H1 (cell line): ENCODE data around the gene LRRC74B. TPM values are rescaled to one million over a fixed set of nuclear protein-coding genes. Genes with fewer than 3 reads are reported as not detected.

ENCODE experiments used
- CTCF ChIA-PET: fragments of 300-600 bp; sonication (Branson Sonifier 250); formaldehyde crosslinking; loops from one replicate; lab custom pipeline; 2021; ENCODE audit not compliant: partially characterized antibody; lab: Charles Lee
- POLR2A ChIA-PET: fragments of 300-600 bp; sonication (Branson Sonifier 250); formaldehyde crosslinking; loops from one replicate; lab custom pipeline; 2021; ENCODE audit warnings: inconsistent platforms; ENCODE audit not compliant: partially characterized antibody; lab: Charles Lee
- DNase-seq, 2 experiments: peaks; one replicate each; pipeline versions ENCODE4 v3.0.0 to v3.0.0-alpha.2; 2010 to 2022; ENCODE audit warnings: low spot score in 2 of 2, low read depth in 1 of 2, mixed read lengths in 1 of 2
- FAIRE-seq: peaks from 2 replicates; lab custom pipeline; 2011; peaks lifted over from hg19 to GRCh38; lab: Jason Lieb, UNC
- H2AFZ ChIP-seq: 2 replicates; pipeline ENCODE4 v1.8.1; 2012; ENCODE audit warnings: low read length, inconsistent platforms
- H2AK5ac ChIP-seq: 2 replicates; pipeline ENCODE4 v1.6.1; 2013; ENCODE audit warnings: low read depth, low read length
- H2BK120ac ChIP-seq: replicated peaks from 2 replicates; pipeline ENCODE3; 2013; ENCODE audit warnings: low read depth, low read length, inconsistent platforms
- H2BK12ac ChIP-seq: 2 replicates; pipeline ENCODE4 v1.6.1; 2013; ENCODE audit warnings: low read depth, low read length
- H2BK15ac ChIP-seq: 2 replicates; pipeline ENCODE4 v1.6.1; 2013; ENCODE audit warnings: low read length
- H2BK20ac ChIP-seq: 2 replicates; pipeline ENCODE4 v1.6.1; 2013; ENCODE audit warnings: low read length
- H2BK5ac ChIP-seq: 2 replicates; pipeline ENCODE4 v1.6.1; 2013; ENCODE audit warnings: low read depth, low read length
- H3K14ac ChIP-seq: 2 replicates; pipeline ENCODE4 v1.6.1; 2013; ENCODE audit warnings: inconsistent platforms; ENCODE audit not compliant: insufficient read length
- H3K18ac ChIP-seq: 2 replicates; pipeline ENCODE4 v1.6.1; 2013; ENCODE audit warnings: low read length; ENCODE audit errors: extremely low read depth
- H3K23ac ChIP-seq: 2 replicates; pipeline ENCODE4 v1.6.1; 2013; ENCODE audit warnings: inconsistent platforms; ENCODE audit not compliant: insufficient read length
- H3K23me2 ChIP-seq: 2 replicates; pipeline ENCODE4 v1.6.1; 2013; ENCODE audit warnings: low read depth, low read length
- H3K27ac ChIP-seq: 2 replicates; pipeline ENCODE4 v1.6.1; 2011; ENCODE audit warnings: low read depth, low read length, inconsistent platforms
- H3K27me3 ChIP-seq, 4 experiments: replicated peaks in 1 of 4; 1 replicate in 1 of 4; 2 replicates in 3 of 4; pipeline versions ENCODE4 v1.6.1 to v1.8.1; 2011 to 2013; ENCODE audit warnings: low read length in 3 of 4, mild to moderate bottlenecking in 3 of 4, inconsistent platforms in 2 of 4, mixed read lengths in 2 of 4, moderate library complexity in 1 of 4; ENCODE audit not compliant: control insufficient read depth in 3 of 4, insufficient read depth in 3 of 4; ENCODE audit errors: extremely low read depth in 1 of 4
- H3K36me3 ChIP-seq, 4 experiments: 2 replicates each; pipeline versions ENCODE4 v1.6.1 to v1.8.1; 2011 to 2013; ENCODE audit warnings: mild to moderate bottlenecking in 4 of 4, low read length in 3 of 4, moderate library complexity in 2 of 4, control low read depth in 1 of 4, inconsistent platforms in 1 of 4; ENCODE audit not compliant: insufficient read depth in 4 of 4, control insufficient read depth in 2 of 4
- H3K4ac ChIP-seq: replicated peaks from 2 replicates; pipeline ENCODE3; 2013; ENCODE audit warnings: low read length, low read depth, mixed read lengths, inconsistent platforms; ENCODE audit not compliant: insufficient read length
- H3K4me1 ChIP-seq, 4 experiments: replicated peaks in 1 of 4; 1 replicate in 1 of 4; 2 replicates in 3 of 4; pipeline versions ENCODE4 v1.6.1 to v1.8.1; 2011 to 2013; ENCODE audit warnings: low read length in 3 of 4, inconsistent platforms in 2 of 4, mixed read lengths in 1 of 4; ENCODE audit not compliant: insufficient read depth in 4 of 4, control insufficient read depth in 3 of 4
- H3K4me2 ChIP-seq, 2 experiments: 2 replicates each; pipeline versions ENCODE4 v1.6.1 to v1.8.1; 2011 to 2013; ENCODE audit warnings: low read depth in 2 of 2, low read length in 2 of 2, control low read depth in 1 of 2, inconsistent platforms in 1 of 2, mild to moderate bottlenecking in 1 of 2; ENCODE audit not compliant: insufficient read depth in 1 of 2
- H3K4me3 ChIP-seq, 4 experiments: fragments of 200-600, 300-600 bp in 1 of 4; sonication (generic), shearing (Covaris generic), sonication (Bioruptor Twin) in 1 of 4; 2 replicates each; pipeline versions ENCODE4 v1.5.1 to v1.8.1; 2011 to 2016; ENCODE audit warnings: low read length in 4 of 4, low read depth in 3 of 4, control low read depth in 2 of 4, inconsistent platforms in 2 of 4, mild to moderate bottlenecking in 2 of 4, mixed read lengths in 1 of 4, moderate library complexity in 1 of 4; ENCODE audit not compliant: insufficient read depth in 2 of 4; ENCODE audit errors: extremely low read depth in 1 of 4
- H3K56ac ChIP-seq: replicated peaks from 2 replicates; pipeline ENCODE3; 2013; ENCODE audit warnings: low read depth, mild to moderate bottlenecking, mixed read lengths, low read length, inconsistent platforms; ENCODE audit not compliant: insufficient read length
- H3K79me1 ChIP-seq: 2 replicates; pipeline ENCODE4 v1.6.1; 2013; ENCODE audit warnings: low read depth, low read length, control low read depth
- H3K79me2 ChIP-seq, 2 experiments: 2 replicates each; pipeline versions ENCODE4 v1.6.1 to v1.8.1; 2012 to 2013; ENCODE audit warnings: low read length in 2 of 2, mild to moderate bottlenecking in 2 of 2, inconsistent platforms in 1 of 2; ENCODE audit not compliant: insufficient read depth in 2 of 2, control insufficient read depth in 1 of 2
- H3K9ac ChIP-seq, 4 experiments: replicated peaks in 1 of 4; 1 replicate in 1 of 4; 2 replicates in 3 of 4; pipeline versions ENCODE4 v1.6.1 to v1.8.1; 2011 to 2013; ENCODE audit warnings: low read depth in 3 of 4, low read length in 3 of 4, control low read depth in 2 of 4, mild to moderate bottlenecking in 2 of 4, moderate library complexity in 2 of 4, inconsistent platforms in 1 of 4; ENCODE audit errors: extremely low read depth in 1 of 4
- H3K9me3 ChIP-seq, 2 experiments: 2 replicates each; pipeline versions ENCODE4 v1.6.1 to v1.8.1; 2012 to 2013; ENCODE audit warnings: mild to moderate bottlenecking in 2 of 2, moderate library complexity in 2 of 2, control low read depth in 1 of 2, inconsistent platforms in 1 of 2, low read depth in 1 of 2, low read length in 1 of 2, mixed read lengths in 1 of 2; ENCODE audit not compliant: insufficient read depth in 2 of 2
- H4K20me1 ChIP-seq, 2 experiments: replicated peaks in 1 of 2; 2 replicates each; pipeline versions ENCODE3 to v1.8.1; 2011 to 2013; ENCODE audit warnings: inconsistent platforms in 2 of 2, low read length in 2 of 2, mild to moderate bottlenecking in 1 of 2; ENCODE audit not compliant: insufficient read depth in 2 of 2, control insufficient read depth in 1 of 2
- H4K5ac ChIP-seq: 2 replicates; pipeline ENCODE4 v1.6.1; 2013; ENCODE audit warnings: low read length, low read depth, mixed read lengths, inconsistent platforms; ENCODE audit not compliant: insufficient read length
- H4K8ac ChIP-seq: 2 replicates; pipeline ENCODE4 v1.8.0; 2013; ENCODE audit warnings: mild to moderate bottlenecking, moderate library complexity, low read length, inconsistent platforms; ENCODE audit not compliant: insufficient read depth; ENCODE audit errors: extremely low read depth
- H4K91ac ChIP-seq: replicated peaks from 2 replicates; pipeline ENCODE3; 2013; ENCODE audit warnings: low read length, mixed read lengths, inconsistent platforms; ENCODE audit not compliant: insufficient read length
- BCL11A ChIP-seq, 2 experiments: IDR thresholded peaks; one replicate each; pipeline ENCODE4 v1.6.1; 2011; ENCODE audit warnings: low read depth in 2 of 2, low read length in 2 of 2, mild to moderate bottlenecking in 2 of 2
- MAFK ChIP-seq: IDR thresholded peaks from 2 replicates; pipeline ENCODE4 v1.6.1; 2012; ENCODE audit warnings: low read depth, mild to moderate bottlenecking, improper control_type of control experiment, low read length
- POLR2AphosphoS5 ChIP-seq: IDR thresholded peaks from 2 replicates; pipeline ENCODE4 v1.6.1; 2011; ENCODE audit warnings: low read depth, low read length
- TAF7 ChIP-seq: optimal IDR thresholded peaks from 2 replicates; pipeline ENCODE3; 2011; ENCODE audit warnings: low read depth, mild to moderate bottlenecking, inconsistent platforms, low read length, moderate library complexity, borderline replicate concordance
- WGBS, 2 experiments: shearing (Covaris generic) in 1 of 2; methylation state at CpG; one replicate each; pipeline versions ENCODE4 v1.1.6 to v1.1.7; 2013 to 2015; ENCODE audit warnings: low lambda C conversion rate in 2 of 2, mixed read lengths in 2 of 2, inconsistent platforms in 1 of 2, low coverage in 1 of 2, missing lambda C conversion rate in 1 of 2; ENCODE audit not compliant: insufficient replicate concordance in 2 of 2, insufficient coverage in 1 of 2, insufficient read length in 1 of 2; ENCODE audit errors: extremely low coverage in 1 of 2, missing lambda C conversion rate in 1 of 2; 5-methylcytosine and 5-hydroxymethylcytosine counted together
- polyA plus RNA-seq, 7 experiments: library from polyadenylated mRNA; depleted of rRNA in 3 of 7; stranded (reverse) in 5 of 7; unstranded in 2 of 7; fragments of >200 nt in 5 of 7; fragments of 200-250 nt in 2 of 7; gene quantifications; 1 replicate in 5 of 7; 2 replicates in 1 of 7; 4 replicates in 1 of 7; pipeline versions ENCODE4 v1.2.1 to v1.2.3, GENCODE V29; 2011 to 2013; ENCODE audit warnings: missing spikeins in 2 of 7, mixed read lengths in 2 of 7
- total RNA-seq: library from RNA; stranded (reverse); fragmentation: NEBNext Ultra II Directional; extraction: Animal tissue kit (Norgen Biotek cat#: 25700); gene quantifications from 2 replicates; pipeline ENCODE4 v1.2.1, GENCODE V29; 2021

The LRRC74B gene
- total and polyA plus RNA-seq, 2 of the 8 experiments (the other 6 are each of a cell fraction or from before 2014, with no cell fraction given), result not detected

GRCh38 chr22:21041937-21042336, 3.8 kb upstream of the LRRC74B start:
- no peak overlapping the region for H3K4ac ChIP-seq
- H2BK15ac ChIP-seq, result no peak overlapping the region
- DNase-seq (no peak), FAIRE-seq (no peak)
- no peak overlapping the region for H2BK20ac ChIP-seq
- no peaks in the 10 kb centered on the region for H3K9me3 ChIP-seq
- peaks cover 0 to 10% (median 0%) of the 10 kb centered on the region in 4 experiments; a peak in 2 of 7 replicates for H3K4me1 ChIP-seq
- H2AFZ ChIP-seq, result no peak overlapping the region
- H3K79me1 ChIP-seq, result no peaks in the 10 kb centered on the region
- H2BK12ac ChIP-seq, result no peak overlapping the region
- H3K9ac ChIP-seq, result no peak overlapping the region
- no peak overlapping the region for H4K8ac ChIP-seq
- ChIA-PET POLR2A (no interaction called here), CTCF (interaction anchor here (0.8 to 1.2 kb wide), 2 partner anchors 84 to 906 kb away, joined by 4 to 5 read pairs; no protein-coding TSS in a partner anchor)
- H3K27me3 ChIP-seq, result peaks cover 0 to 7% (median 2%) of the 10 kb centered on the region in 4 experiments; a peak in 3 of 7 replicates
- no peak overlapping the region for H3K27ac ChIP-seq
- no peaks in the 10 kb centered on the region for H3K36me3 ChIP-seq
- no peak overlapping the region for H2AK5ac ChIP-seq
- no peak overlapping the region for H3K4me2 ChIP-seq
- H4K20me1 ChIP-seq, result no peaks in the 10 kb centered on the region
- H2BK120ac ChIP-seq, result no peak overlapping the region
- H3K4me3 ChIP-seq, result no peak overlapping the region
- no peaks in the 10 kb centered on the region for H3K79me2 ChIP-seq
- no peak overlapping the region for H4K91ac ChIP-seq
- H3K14ac ChIP-seq, result no peak overlapping the region
- WGBS, 2 experiments, result 78% methylated on average over 4 of the region's 4 CpGs; no CpG with 5 or more reads in 1 of the 2 experiments
- H3K23ac ChIP-seq, result no peak overlapping the region
- TF ChIP-seq TAF7 (no peak), MAFK (no peak), BCL11A (IDR thresholded peaks at IDR 0.05; ENCODE audit: low read depth in 2 of 2, low read length in 2 of 2) (no peak), POLR2AphosphoS5 (no peak)
- H2BK5ac ChIP-seq, result no peak overlapping the region
- peaks cover 6% of the 10 kb centered on the region; the same call in 1 of the 2 replicates for H3K23me2 ChIP-seq
- no peak overlapping the region for H3K18ac ChIP-seq
- no peak overlapping the region for H3K56ac ChIP-seq
- H4K5ac ChIP-seq, result no peak overlapping the region
